Activated CD8-positive, alpha-beta T cell treated with anti-CD3 and anti-CD28 coated beads, Interleukin-2, amount 10 ng/mL, durations not matched to agents 7 days and 5 days (primary cell): ENCODE data around the gene COG5. TPM values are rescaled to one million over a fixed set of nuclear protein-coding genes. Genes with fewer than 3 reads are reported as not detected.
"Not testable (repeated sequence)": the region's sequence is repeated elsewhere in the genome, so short reads cannot be mapped to it uniquely, and the experiment has no call there.

Experiments used
- ATAC-seq: fragments of 150-1000 bp; cut with Tn5 transposase; one replicate; pipeline ENCODE4 v1.10.0; 2021; ENCODE audit warnings: moderate library complexity
- CTCF ChIA-PET: fragments of 350-600 bp; sonication (Branson Sonifier 250); formaldehyde crosslinking; loops from one replicate; lab custom pipeline; 2021; ENCODE audit warnings: antibody characterized with exemption; lab: Charles Lee
- POLR2A ChIA-PET: fragments of 350-600 bp; sonication (Branson Sonifier 250); formaldehyde crosslinking; loops from one replicate; lab custom pipeline; 2021; ENCODE audit warnings: antibody characterized with exemption; lab: Charles Lee
- DNase-seq: peaks from one replicate; pipeline ENCODE4 v3.0.0-alpha.2; 2020
- H3K27ac Mint-ChIP-seq: one replicate; pipeline ENCODE4 v1.8.0; 2021; ENCODE audit warnings: mild to moderate bottlenecking, mixed read lengths
- H3K27me3 Mint-ChIP-seq: one replicate; pipeline ENCODE4 v1.8.0; 2021; ENCODE audit warnings: low read depth, mixed read lengths
- H3K36me3 Mint-ChIP-seq: one replicate; pipeline ENCODE4 v1.8.0; 2021; ENCODE audit warnings: low read depth, mixed read lengths
- H3K4me1 Mint-ChIP-seq: one replicate; pipeline ENCODE4 v1.8.0; 2021; ENCODE audit warnings: low read depth, mixed read lengths
- H3K4me3 Mint-ChIP-seq: one replicate; pipeline ENCODE4 v1.8.0; 2021; ENCODE audit warnings: mild to moderate bottlenecking, mixed read lengths
- H3K9me3 Mint-ChIP-seq: one replicate; pipeline ENCODE4 v1.8.0; 2022; ENCODE audit warnings: mixed read lengths; ENCODE audit not compliant: insufficient read depth
- total RNA-seq, 2 experiments: library from RNA; stranded (reverse); gene quantifications; one replicate each; pipeline ENCODE4 v1.2.3, GENCODE V29; 2021

The COG5 gene
- total RNA-seq, 2 experiments from 2014 or later, result 31.3 to 31.8 TPM

DNA sequence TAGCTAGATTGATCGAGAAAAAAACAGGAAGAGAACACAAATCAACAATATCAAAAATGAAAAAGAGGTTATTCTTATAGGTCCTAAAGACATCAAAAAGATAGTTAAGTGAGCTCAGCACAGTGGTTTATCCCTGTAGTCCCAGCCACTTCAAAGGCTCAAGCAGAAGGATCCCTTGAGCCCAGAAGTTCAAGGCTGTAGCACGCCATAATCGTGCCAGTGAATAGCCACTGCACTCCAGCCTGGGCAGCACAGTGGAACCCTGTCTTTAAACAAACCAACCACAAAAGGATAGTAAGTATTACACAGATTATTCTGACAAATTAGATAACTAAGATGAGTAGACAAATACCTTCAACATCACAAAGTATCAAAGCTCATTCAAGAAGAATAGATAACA, 311.8 kb downstream of the COG5 start:
- Mint-ChIP-seq H3K27me3 (no peaks in the 10 kb centered on the region), H3K27ac (no peak overlapping the region), H3K4me3 (no peak overlapping the region), H3K9me3 (no peaks in the 10 kb centered on the region), H3K36me3 (peaks cover 9% of the 10 kb centered on the region), H3K4me1 (no peaks in the 10 kb centered on the region)
- ChIA-PET POLR2A (interaction anchor here (0.6 kb wide), 1 partner anchor 38 kb away, joined by 3 read pairs; no protein-coding TSS in a partner anchor), CTCF (no interaction called here)
- DNase-seq, result no peak
- ATAC-seq, result no peak

DNA sequence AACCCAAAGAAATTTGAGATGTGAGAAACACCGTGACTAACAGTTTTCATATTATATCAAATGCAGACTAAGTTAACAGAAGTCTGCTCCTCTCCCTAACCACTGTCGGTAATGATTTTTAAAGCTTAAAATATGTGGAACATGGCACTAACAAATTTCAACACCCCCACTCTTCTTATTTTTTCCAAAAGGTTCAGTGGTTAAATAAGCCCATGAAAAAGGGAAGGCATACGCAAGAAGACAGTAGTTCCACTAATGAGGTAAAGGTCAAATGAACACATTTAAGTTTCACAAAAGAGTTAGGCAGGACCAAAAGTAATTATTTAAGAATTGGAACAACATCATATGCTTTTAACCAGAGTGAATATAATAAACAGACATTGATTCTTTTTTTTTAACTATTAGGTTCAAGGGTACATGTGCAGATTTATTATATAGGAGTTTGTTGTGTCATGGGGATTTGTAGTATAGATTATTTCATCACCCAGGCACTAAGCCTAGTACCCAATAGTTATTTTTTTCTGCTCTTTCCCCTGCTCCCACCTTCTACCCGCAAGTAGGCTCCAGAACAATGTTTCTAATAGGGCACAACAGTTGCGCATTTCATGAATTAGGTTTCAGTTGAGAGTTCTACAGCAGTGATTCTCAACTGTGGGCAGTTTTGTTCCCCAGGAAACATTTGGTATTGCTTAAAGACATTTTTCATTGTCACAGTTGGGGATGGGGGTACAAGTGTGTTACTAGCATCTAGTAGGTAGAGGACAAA, 315.0 kb downstream of the COG5 start:
- ChIA-PET CTCF (no interaction called here), POLR2A (no interaction called here)
- Mint-ChIP-seq H3K27ac (no peak overlapping the region), H3K9me3 (peaks cover 7% of the 10 kb centered on the region), H3K27me3 (no peaks in the 10 kb centered on the region), H3K36me3 (peaks cover 32% of the 10 kb centered on the region), H3K4me1 (no peaks in the 10 kb centered on the region), H3K4me3 (no peak overlapping the region)
- DNase-seq, result no peak
- ATAC-seq, result no peak

DNA sequence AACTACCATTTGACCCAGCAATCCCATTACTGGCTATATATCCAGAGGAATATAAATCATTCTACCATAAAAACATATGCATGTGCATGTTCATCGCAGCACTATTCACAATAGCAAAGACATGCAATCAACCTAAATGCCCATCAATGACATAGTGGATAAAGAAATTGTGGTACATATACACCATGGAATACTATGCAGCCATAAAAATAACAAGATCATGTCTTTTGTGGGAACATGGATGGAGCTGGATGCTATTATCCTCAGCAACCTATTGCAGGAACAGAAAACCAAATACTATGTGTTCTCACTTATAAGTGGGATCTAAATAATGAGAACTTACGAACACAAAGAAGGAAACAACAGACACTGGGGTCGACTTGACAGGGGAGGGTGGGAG, 316.9 kb downstream of the COG5 start:
- peaks cover 38% of the 10 kb centered on the region for H3K36me3 Mint-ChIP-seq
- H3K9me3 Mint-ChIP-seq, CTCF ChIA-PET, H3K4me1 Mint-ChIP-seq, ATAC-seq, H3K4me3 Mint-ChIP-seq, H3K27ac Mint-ChIP-seq, DNase-seq, H3K27me3 Mint-ChIP-seq, POLR2A ChIA-PET: not testable (repeated sequence)

DNA sequence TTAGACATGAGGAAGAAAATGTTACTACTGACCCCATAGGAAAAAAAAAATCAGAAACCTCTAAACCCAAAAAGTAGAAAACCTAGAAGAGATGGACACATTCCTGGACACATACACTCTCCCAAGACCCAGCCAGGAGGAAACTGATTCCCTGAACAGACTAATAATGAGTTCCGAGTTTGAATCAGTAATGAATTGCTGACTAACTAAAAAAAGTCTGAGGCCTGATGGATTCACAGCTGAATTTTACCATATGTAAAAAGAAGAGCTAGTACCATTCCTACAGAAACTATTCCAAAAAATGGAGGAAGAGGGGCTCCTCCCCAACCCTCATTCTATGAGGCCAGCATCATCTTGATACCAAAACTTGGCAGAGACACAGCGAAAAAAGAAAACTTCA, 319.1 kb downstream of the COG5 start:
- CTCF ChIA-PET, result no interaction called here
- peaks cover 38% of the 10 kb centered on the region for H3K36me3 Mint-ChIP-seq
- no peaks in the 10 kb centered on the region for H3K4me1 Mint-ChIP-seq

DNA sequence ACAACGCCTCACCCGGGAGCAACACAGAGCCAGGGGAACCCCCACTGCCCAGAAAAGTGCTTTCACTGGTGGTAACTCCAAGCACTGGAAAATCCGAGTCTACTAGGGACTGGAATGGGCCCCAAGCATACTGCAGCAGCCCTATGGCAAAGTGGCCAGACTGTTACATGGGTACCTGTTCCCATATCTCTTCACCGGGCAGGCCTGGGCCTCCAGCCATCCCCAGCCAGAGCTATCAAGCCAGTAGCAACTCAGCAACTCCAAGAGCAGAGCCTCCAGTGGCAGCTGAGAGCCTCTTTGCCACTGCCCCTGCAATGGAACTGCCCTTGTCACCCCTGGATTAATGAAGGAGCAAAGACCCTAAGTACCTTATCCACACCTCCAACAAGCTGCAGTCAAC, 321.5 kb downstream of the COG5 start:
- CTCF ChIA-PET, result no interaction called here
- Mint-ChIP-seq H3K27ac (no peak overlapping the region), H3K27me3 (no peaks in the 10 kb centered on the region), H3K4me3 (no peak overlapping the region), H3K4me1 (no peaks in the 10 kb centered on the region), H3K36me3 (peaks cover 32% of the 10 kb centered on the region), H3K9me3 (peaks cover 7% of the 10 kb centered on the region)
- POLR2A ChIA-PET, result no interaction called here
- no peak for ATAC-seq
- DNase-seq, result no peak

More for the DNA sequence above, 319.1 kb downstream of the COG5 start:
- Mint-ChIP-seq H3K4me3 (no peak overlapping the region), H3K27ac (no peak overlapping the region), H3K9me3 (peaks cover 7% of the 10 kb centered on the region), H3K27me3 (no peaks in the 10 kb centered on the region)
- no peak for DNase-seq
- ATAC-seq, result no peak
- POLR2A ChIA-PET, result no interaction called here

DNA sequence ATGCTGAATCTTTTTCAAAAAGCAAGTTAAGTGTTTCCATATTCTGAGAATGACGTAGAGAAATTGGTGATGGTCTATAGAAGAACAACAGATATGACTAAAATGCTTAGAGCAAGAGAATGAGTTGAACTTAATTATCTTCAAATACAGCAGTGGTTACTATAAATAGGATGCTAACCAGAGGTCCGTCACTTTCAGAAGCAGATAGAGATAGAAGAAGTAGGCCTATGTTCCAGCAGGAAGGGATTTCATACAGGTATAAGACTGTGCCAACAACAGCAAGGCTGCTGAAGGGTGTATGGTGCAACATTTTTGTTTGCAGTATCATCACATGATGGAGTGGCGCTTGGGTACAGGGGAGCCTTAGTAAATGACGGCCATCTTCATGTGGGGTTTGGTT, 326.3 kb downstream of the COG5 start:
- no peaks in the 10 kb centered on the region for H3K36me3 Mint-ChIP-seq
- no peaks in the 10 kb centered on the region for H3K27me3 Mint-ChIP-seq
- no peak overlapping the region for H3K4me3 Mint-ChIP-seq
- DNase-seq, result no peak
- ChIA-PET CTCF (no interaction called here), POLR2A (no interaction called here)
- ATAC-seq, result no peak
- H3K27ac Mint-ChIP-seq, result no peak overlapping the region
- no peaks in the 10 kb centered on the region for H3K9me3 Mint-ChIP-seq
- no peaks in the 10 kb centered on the region for H3K4me1 Mint-ChIP-seq

DNA sequence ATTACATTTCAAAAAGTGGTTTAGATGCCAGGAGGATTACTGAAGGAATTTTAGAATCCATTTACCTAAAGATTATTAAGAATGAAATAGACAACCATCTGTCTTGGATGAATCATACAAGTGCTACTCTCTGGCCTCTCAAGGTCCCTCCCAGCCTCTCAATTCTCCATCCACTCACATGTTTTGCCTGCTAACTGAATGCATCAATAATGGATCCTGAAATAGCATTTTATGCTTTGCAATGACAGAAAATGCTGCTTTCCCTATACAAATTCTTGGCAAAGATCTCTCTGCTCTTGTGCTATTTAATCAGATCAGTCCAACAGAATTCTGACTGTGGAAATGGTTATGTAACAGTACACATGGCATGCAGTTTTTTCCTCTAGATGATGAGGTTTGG, 326.9 kb downstream of the COG5 start:
- ChIA-PET CTCF (no interaction called here), POLR2A (no interaction called here)
- H3K36me3 Mint-ChIP-seq, result no peaks in the 10 kb centered on the region
- no peaks in the 10 kb centered on the region for H3K4me1 Mint-ChIP-seq
- no peak overlapping the region for H3K27ac Mint-ChIP-seq
- no peaks in the 10 kb centered on the region for H3K27me3 Mint-ChIP-seq
- no peaks in the 10 kb centered on the region for H3K9me3 Mint-ChIP-seq
- DNase-seq, result no peak
- ATAC-seq, result no peak
- no peak overlapping the region for H3K4me3 Mint-ChIP-seq

DNA sequence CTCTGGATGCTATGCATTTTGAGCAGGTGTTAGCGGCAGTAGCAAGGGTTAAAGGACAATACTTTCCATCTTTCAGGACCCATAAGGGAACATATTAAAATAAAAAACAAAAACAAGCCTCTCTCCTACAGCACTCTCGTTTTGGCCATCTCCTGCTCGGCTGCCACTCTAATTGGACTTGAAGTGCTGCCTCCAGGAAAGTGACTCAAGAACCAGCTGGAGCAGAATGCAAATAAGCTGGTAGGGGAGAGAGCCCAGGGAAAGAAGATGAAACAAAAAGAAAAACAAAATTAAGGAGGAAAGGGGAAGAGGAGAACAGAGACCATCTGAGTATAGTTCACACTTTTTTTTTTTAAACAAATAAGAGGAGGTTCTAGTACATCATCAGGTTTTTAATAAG, 329.3 kb downstream of the COG5 start:
- ATAC-seq (no peak), DNase-seq (no peak)
- no peak overlapping the region for H3K27ac Mint-ChIP-seq
- no peak overlapping the region for H3K4me3 Mint-ChIP-seq
- H3K9me3 Mint-ChIP-seq, result no peaks in the 10 kb centered on the region
- H3K27me3 Mint-ChIP-seq, result no peaks in the 10 kb centered on the region
- no peaks in the 10 kb centered on the region for H3K36me3 Mint-ChIP-seq
- H3K4me1 Mint-ChIP-seq, result no peaks in the 10 kb centered on the region
- CTCF ChIA-PET, result no interaction called here
- POLR2A ChIA-PET, result no interaction called here

DNA sequence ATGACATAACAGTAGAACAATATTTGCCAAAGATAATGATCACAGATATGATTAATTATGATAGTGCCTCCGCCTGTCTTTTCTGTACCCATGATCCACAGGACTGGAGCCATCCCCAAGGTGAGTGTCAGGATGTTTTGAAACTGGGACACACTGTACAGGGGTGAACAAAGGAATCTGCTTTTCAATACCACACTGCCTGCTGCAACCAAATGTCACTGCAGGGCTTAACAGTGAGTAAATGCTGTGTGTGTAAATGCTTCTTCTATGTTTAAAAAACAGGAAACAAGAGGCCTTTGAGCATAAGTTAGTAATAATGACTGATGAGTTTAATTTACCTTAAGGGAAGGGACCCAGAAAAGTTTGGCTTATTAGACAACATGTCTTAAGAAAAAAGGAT, 329.7 kb downstream of the COG5 start:
- H3K4me1 Mint-ChIP-seq, result no peaks in the 10 kb centered on the region
- POLR2A ChIA-PET, result no interaction called here
- CTCF ChIA-PET, result no interaction called here
- no peaks in the 10 kb centered on the region for H3K36me3 Mint-ChIP-seq
- H3K9me3 Mint-ChIP-seq, result no peaks in the 10 kb centered on the region
- no peak for ATAC-seq
- H3K27ac Mint-ChIP-seq, result no peak overlapping the region
- DNase-seq, result no peak
- no peaks in the 10 kb centered on the region for H3K27me3 Mint-ChIP-seq
- no peak overlapping the region for H3K4me3 Mint-ChIP-seq

DNA sequence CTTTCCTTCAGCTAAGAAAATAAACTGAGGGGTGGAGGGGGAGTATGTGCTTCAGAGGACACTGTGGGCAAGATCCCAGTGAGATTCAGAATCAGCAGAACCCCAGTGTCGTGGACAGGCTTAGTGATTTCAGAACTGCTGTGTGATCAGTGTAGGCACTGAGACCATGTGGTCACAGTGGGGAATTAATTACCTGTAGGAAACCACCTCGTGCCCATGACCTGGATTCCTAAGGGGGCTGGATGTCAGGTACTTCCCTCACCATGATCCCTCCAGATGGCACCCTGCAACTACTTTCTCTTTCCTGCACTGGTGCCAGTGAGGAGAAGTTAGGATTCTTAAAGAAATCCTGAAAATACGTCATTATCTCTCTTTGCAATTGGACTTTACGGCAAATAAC, 330.5 kb downstream of the COG5 start:
- no peaks in the 10 kb centered on the region for H3K36me3 Mint-ChIP-seq
- H3K27ac Mint-ChIP-seq, result no peak overlapping the region
- H3K27me3 Mint-ChIP-seq, result no peaks in the 10 kb centered on the region
- ATAC-seq (no peak), DNase-seq (no peak)
- POLR2A ChIA-PET, result interaction anchor here (0.6 kb wide), 1 partner anchor 133 kb away, joined by 3 read pairs; no protein-coding TSS in a partner anchor
- H3K9me3 Mint-ChIP-seq, result no peaks in the 10 kb centered on the region
- CTCF ChIA-PET, result no interaction called here
- H3K4me3 Mint-ChIP-seq, result no peak overlapping the region
- H3K4me1 Mint-ChIP-seq, result no peaks in the 10 kb centered on the region

DNA sequence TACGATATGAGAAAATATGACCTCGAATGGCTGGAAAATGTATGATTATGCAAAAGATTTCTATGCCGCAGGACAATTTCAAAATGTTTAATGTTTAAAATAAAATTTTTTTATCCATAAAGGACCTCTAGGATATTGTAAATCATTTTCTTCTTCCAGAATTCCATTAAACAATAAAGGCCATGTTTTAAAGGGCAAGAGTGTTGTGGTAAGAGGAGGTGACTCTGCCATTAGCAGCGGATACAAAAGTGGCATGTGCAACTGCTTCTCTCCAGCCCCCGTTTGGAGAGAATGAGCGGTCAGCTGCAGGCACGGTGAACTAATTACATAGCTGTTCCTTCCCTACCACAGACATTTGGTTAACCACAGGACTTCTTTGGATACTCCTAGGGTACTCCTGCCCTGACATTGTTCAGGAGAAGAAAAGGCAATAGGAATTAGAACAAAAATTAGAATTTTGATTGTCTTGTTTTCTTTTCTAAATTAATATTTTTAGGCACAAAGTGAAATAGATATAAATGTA, 331.1 kb downstream of the COG5 start:
- DNase-seq (no peak), ATAC-seq (no peak)
- Mint-ChIP-seq H3K27ac (no peak overlapping the region), H3K4me1 (no peaks in the 10 kb centered on the region), H3K4me3 (no peak overlapping the region), H3K36me3 (no peaks in the 10 kb centered on the region), H3K27me3 (no peaks in the 10 kb centered on the region), H3K9me3 (no peaks in the 10 kb centered on the region)
- ChIA-PET POLR2A (interaction anchor here (0.6 kb wide), 1 partner anchor 134 kb away, joined by 3 read pairs; no protein-coding TSS in a partner anchor), CTCF (no interaction called here)

DNA sequence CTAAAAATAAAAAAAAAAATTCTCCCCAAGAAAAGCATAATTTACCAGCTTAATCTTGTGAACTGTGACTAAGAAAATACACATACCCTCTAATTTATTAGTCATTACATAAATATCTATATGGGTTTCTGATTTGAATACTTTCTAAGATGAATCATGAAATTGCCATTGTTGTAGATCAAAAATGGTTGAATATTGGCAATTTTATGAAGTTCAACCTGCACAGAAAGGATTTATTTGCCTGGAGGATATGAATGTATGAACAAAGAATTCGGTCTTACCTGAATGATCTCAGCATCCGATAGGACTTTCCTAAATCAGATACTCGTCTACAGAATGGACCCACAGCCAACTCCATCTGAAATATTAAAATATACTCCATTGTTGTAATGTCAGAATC, 333.4 kb downstream of the COG5 start:
- ATAC-seq, result no peak
- Mint-ChIP-seq H3K27me3 (no peaks in the 10 kb centered on the region), H3K9me3 (no peaks in the 10 kb centered on the region), H3K4me3 (no peak overlapping the region), H3K4me1 (no peaks in the 10 kb centered on the region), H3K27ac (no peak overlapping the region), H3K36me3 (no peaks in the 10 kb centered on the region)
- ChIA-PET CTCF (no interaction called here), POLR2A (no interaction called here)
- no peak for DNase-seq
